ENCODE measurements around the gene MOB3B. TPM values are rescaled to one million over a fixed set of nuclear protein-coding genes. Genes with fewer than 3 reads are reported as not detected.

Gene MOB3B
- total and polyA plus RNA-seq, 2 of the 13 experiments (the other 11 are each of a cell fraction or from before 2014, with no cell fraction given) = 0.03 to 0.09 TPM

- TF ChIP-seq ZBTB4 (CRISPR knock-in tag; IDR thresholded peaks at IDR 0.05; ENCODE audit: borderline replicate concordance) (no peak), ZNF275 (CRISPR knock-in tag; IDR thresholded peaks at IDR 0.05; ENCODE audit: borderline replicate concordance) (no peak)
Observed at GRCh38 chr9:27440888-27441740, 88.5 kb downstream of the MOB3B start (continued).

GRCh38 chr9:27438522-27438921 is 91.1 kb downstream of the MOB3B start:
- 50% methylated on average over 6 of the region's 7 CpGs for WGBS (ENCODE audit: low lambda C conversion rate)
- CTCF ChIA-PET (ENCODE audit: low intra/inter-chr PET ratio, low total read pairs) = no interaction called here
- Histone ChIP-seq H3K79me2 (ENCODE audit: insufficient read depth, low read length) (no peaks in the 10 kb centered on the region), H3K4me2 (ENCODE audit: low read depth, low read length) (no peak overlapping the region), H3K36me3 (replicated peaks in 1 of 2; ENCODE audit: control insufficient read depth in 1 of 2, insufficient read depth in 2 of 2, low read length in 2 of 2) (no peaks in the 10 kb centered on the region), H3K9ac (ENCODE audit: insufficient read depth, low read depth, low read length) (no peak overlapping the region), H4K20me1 (ENCODE audit: insufficient read depth, low read length) (no peaks in the 10 kb centered on the region; the same call in 1 of the 2 replicates), H3K27me3 (ENCODE audit: control insufficient read depth in 1 of 2, insufficient read depth in 2 of 2, low read length in 2 of 2) (peaks cover 3 to 57% of the 10 kb centered on the region in 2 experiments; a peak in 4 of 5 replicates), H2AFZ (ENCODE audit: low read length) (no peak overlapping the region), H3K4me3 (replicated peaks in 1 of 3; ENCODE audit: insufficient read depth in 1 of 3, low read depth in 2 of 3, low read length in 3 of 3) (no peak overlapping the region), H3K27ac (ENCODE audit: extremely low read length, insufficient read depth, low read length) (no peak overlapping the region), H3K9me3 (ENCODE audit: low read length) (no peaks in the 10 kb centered on the region), H3K4me1 (ENCODE audit: insufficient read depth, low read length) (peaks cover 9% of the 10 kb centered on the region)
- POLR2A ChIA-PET = no interaction called here
- DNase-seq (ENCODE audit: low spot score) = no peak
- no TSS peak for BruUV-seq (replicated peaks)
- FAIRE-seq = no peak
- intact Hi-C loops (cut with micrococcal nuclease; ENCODE audit: unreplicated experiment) = no loop called here
- in situ Hi-C loops (cut with HindIII; ENCODE audit: extremely low pct_ligation_motif_present, low pct_unique_long_range_greater_than_20kb) = no loop called here
- no peak for ATAC-seq
- TF ChIP-seq ZNF772 (CRISPR knock-in tag; IDR thresholded peaks at IDR 0.05) (no peak), ATF4 (CRISPR knock-in tag; IDR thresholded peaks at IDR 0.05) (no peak), ZNF720 (CRISPR knock-in tag; IDR thresholded peaks at IDR 0.05) (no peak), ZSCAN30 (CRISPR knock-in tag; IDR thresholded peaks at IDR 0.05) (no peak), ZNF607 (CRISPR knock-in tag; IDR thresholded peaks at IDR 0.05; ENCODE audit: borderline replicate concordance) (no peak), CEBPG (CRISPR knock-in tag; IDR thresholded peaks at IDR 0.05) (no peak), MEIS2 (CRISPR knock-in tag; IDR thresholded peaks at IDR 0.05) (no peak), ZNF672 (CRISPR knock-in tag; IDR thresholded peaks at IDR 0.05) (no peak), NFYB (CRISPR knock-in tag; IDR thresholded peaks at IDR 0.05) (no peak), KDM4B (CRISPR knock-in tag; IDR thresholded peaks at IDR 0.05) (no peak)

Data from HepG2 (cell line).